Measurements from ENCODE around the gene YWHAE. TPM values are rescaled to one million over a fixed set of nuclear protein-coding genes. Genes with fewer than 3 reads are reported as not detected.
"Not testable (repeated sequence)": the region's sequence is repeated elsewhere in the genome, so short reads cannot be mapped to it uniquely, and the experiment has no call there.

Gene YWHAE
- total RNA-seq, 1 experiment from 2014 or later: 956 TPM

DNA sequence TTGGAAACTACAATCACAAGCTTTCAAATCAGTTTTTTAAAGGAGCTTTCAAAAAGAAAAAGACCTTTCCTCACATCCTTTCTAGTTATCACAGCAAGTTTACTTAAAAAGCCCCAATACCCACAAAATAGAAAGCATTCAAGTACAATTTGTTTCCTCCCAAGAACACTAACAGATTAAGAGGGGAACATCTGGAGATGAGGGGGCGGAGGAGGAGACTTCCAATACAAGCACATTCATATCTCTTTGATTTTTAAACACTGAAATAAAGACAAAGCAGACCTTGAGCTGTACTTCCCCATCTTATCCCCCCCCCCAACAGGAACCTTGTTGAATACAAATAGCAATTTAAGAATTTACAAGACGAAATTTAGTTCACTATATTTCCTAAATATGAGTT is 2.0 kb downstream of the YWHAE start:
- no TSS peak for BruUV-seq (replicated peaks)
- Mint-ChIP-seq H3K27ac (ENCODE audit: unreplicated experiment) (peak overlapping the region; percentile 72), H3K9me3 (ENCODE audit: unreplicated experiment) (no peaks in the 10 kb centered on the region), H3K27me3 (ENCODE audit: insufficient read depth, unreplicated experiment) (no peaks in the 10 kb centered on the region), H3K36me3 (ENCODE audit: insufficient read depth, unreplicated experiment) (peaks cover 74% of the 10 kb centered on the region), H3K4me3 (ENCODE audit: unreplicated experiment) (peak overlapping the region; percentile 99), H3K4me1 (ENCODE audit: low read depth, unreplicated experiment) (peaks cover 18% of the 10 kb centered on the region)
- no peak for DNase-seq
- Histone ChIP-seq H3K27me3 (replicated peaks; ENCODE audit: control insufficient read depth, insufficient read depth, low read length) (no peaks in the 10 kb centered on the region), H3K9me3 (no peaks in the 10 kb centered on the region), H3K4me1 (peaks cover 21% of the 10 kb centered on the region), H3K4me3 (ENCODE audit: low read depth, low read length) (no peak overlapping the region; the same call in 1 of the 2 replicates), H3K36me3 (ENCODE audit: control insufficient read depth, insufficient read depth, low read length) (peaks cover 3% of the 10 kb centered on the region; the same call in 1 of the 2 replicates)
- intact Hi-C loops (cut with micrococcal nuclease; ENCODE audit: unreplicated experiment): no loop called here
- ChIA-PET CTCF (no interaction called here), POLR2A (no interaction called here)
- TF ChIP-seq, protein P1, sequence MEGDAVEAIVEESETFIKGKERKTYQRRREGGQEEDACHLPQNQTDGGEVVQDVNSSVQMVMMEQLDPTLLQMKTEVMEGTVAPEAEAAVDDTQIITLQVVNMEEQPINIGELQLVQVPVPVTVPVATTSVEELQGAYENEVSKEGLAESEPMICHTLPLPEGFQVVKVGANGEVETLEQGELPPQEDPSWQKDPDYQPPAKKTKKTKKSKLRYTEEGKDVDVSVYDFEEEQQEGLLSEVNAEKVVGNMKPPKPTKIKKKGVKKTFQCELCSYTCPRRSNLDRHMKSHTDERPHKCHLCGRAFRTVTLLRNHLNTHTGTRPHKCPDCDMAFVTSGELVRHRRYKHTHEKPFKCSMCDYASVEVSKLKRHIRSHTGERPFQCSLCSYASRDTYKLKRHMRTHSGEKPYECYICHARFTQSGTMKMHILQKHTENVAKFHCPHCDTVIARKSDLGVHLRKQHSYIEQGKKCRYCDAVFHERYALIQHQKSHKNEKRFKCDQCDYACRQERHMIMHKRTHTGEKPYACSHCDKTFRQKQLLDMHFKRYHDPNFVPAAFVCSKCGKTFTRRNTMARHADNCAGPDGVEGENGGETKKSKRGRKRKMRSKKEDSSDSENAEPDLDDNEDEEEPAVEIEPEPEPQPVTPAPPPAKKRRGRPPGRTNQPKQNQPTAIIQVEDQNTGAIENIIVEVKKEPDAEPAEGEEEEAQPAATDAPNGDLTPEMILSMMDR (IDR thresholded peaks at IDR 0.05; ENCODE audit: insufficient read depth in 1 of 2, low read depth in 1 of 2, low read length in 1 of 2, severe bottlenecking in 1 of 2, unreplicated experiment in 1 of 2): no peak

DNA sequence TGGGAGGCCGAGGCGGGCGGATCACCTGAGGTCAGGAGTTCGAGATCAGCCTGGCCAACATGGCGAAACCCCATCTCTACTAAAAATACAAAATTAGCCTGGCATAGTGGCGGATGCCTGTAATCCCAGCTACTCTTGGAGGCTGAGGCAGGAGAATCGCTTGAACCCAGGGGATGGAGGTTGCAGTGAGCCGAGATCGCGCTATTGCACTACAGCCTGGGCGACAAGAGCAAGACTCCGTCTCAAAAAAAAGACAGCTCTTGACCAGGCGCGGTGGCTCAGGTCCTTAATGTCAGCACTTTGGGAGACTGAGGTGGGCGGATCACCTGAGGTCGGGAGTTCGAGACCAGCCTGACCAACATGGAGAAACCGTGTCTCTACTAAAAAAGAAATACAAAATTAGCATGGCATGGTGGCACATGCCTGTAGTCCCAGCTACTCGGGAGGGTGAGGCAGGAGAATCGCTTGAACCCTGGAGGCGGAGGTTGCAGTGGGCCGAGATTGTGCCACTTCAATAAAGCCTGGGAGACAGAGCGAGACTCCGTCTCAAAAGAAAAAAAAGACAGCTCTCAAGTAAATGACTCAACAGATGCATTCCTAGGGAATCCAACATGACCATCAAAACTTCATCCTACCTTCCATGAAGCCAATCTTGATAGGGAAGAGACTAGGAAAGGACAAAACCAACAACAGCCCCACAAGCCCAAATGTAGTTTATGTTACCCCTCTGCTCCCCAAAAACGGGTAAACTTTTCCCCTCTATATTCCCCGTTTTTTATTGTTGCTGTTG is 4.0 kb downstream of the YWHAE start:
- CTCF ChIA-PET; H3K27me3 Mint-ChIP-seq (ENCODE audit: insufficient read depth, unreplicated experiment); POLR2A ChIA-PET; H3K36me3 ChIP-seq (ENCODE audit: control insufficient read depth, insufficient read depth, low read length); H3K9me3 ChIP-seq; DNase-seq; H3K9me3 Mint-ChIP-seq (ENCODE audit: unreplicated experiment); H3K4me3 Mint-ChIP-seq (ENCODE audit: unreplicated experiment); intact Hi-C loops (cut with micrococcal nuclease; ENCODE audit: unreplicated experiment); BruUV-seq (replicated peaks); H3K4me3 ChIP-seq (ENCODE audit: low read depth, low read length); H3K27me3 ChIP-seq (replicated peaks; ENCODE audit: control insufficient read depth, insufficient read depth, low read length): not testable (repeated sequence)
- Mint-ChIP-seq H3K36me3 (ENCODE audit: insufficient read depth, unreplicated experiment) (peaks cover 88% of the 10 kb centered on the region), H3K4me1 (ENCODE audit: low read depth, unreplicated experiment) (peaks cover 18% of the 10 kb centered on the region), H3K27ac (ENCODE audit: unreplicated experiment) (peak overlapping the region; percentile 72)
- peaks cover 38% of the 10 kb centered on the region for H3K4me1 ChIP-seq

DNA sequence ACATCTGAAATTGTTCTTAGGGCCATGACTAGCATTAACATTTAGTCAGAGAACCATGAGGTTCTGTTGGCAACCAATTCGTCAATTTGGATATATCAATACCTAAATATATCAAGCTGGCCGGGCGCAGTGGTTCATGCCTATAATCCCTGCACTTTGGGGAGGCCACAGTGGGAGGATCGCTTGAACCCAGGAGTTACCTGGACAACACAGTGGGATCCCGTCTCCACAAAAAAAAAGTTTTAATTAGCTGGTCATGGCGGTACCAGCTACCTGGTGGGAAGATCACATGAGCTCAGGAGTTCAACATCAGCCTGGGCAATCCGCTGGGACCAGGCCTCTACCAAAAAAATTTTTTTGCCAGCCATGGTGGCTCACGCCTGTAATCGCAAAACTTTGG is 8.4 kb downstream of the YWHAE start:
- H3K9me3 ChIP-seq: no peaks in the 10 kb centered on the region
- no peaks in the 10 kb centered on the region for H3K27me3 Mint-ChIP-seq (ENCODE audit: insufficient read depth, unreplicated experiment)
- peaks cover 30% of the 10 kb centered on the region for H3K4me1 Mint-ChIP-seq (ENCODE audit: low read depth, unreplicated experiment)
- H3K4me3 Mint-ChIP-seq (ENCODE audit: unreplicated experiment): no peak overlapping the region
- no peak overlapping the region for H3K4me3 ChIP-seq (ENCODE audit: low read depth, low read length)
- no TSS peak for BruUV-seq (replicated peaks)
- H3K27me3 ChIP-seq (replicated peaks; ENCODE audit: control insufficient read depth, insufficient read depth, low read length): no peaks in the 10 kb centered on the region
- no peak for DNase-seq
- H3K36me3 Mint-ChIP-seq (ENCODE audit: insufficient read depth, unreplicated experiment): peaks cover 83% of the 10 kb centered on the region
- POLR2A ChIA-PET: no interaction called here
- no peak overlapping the region for H3K27ac Mint-ChIP-seq (ENCODE audit: unreplicated experiment)
- H3K9me3 Mint-ChIP-seq (ENCODE audit: unreplicated experiment): no peaks in the 10 kb centered on the region
- H3K4me1 ChIP-seq: peaks cover 57% of the 10 kb centered on the region
- CTCF ChIA-PET: interaction anchor here (0.6 to 2.2 kb wide), 2 partner anchors 26 to 28 kb away, joined by 3 to 10 read pairs; no protein-coding TSS in a partner anchor
- intact Hi-C loops (cut with micrococcal nuclease; ENCODE audit: unreplicated experiment): no loop called here
- TF ChIP-seq, protein P1 (IDR thresholded peaks at IDR 0.05; ENCODE audit: insufficient read depth in 1 of 2, low read depth in 1 of 2, low read length in 1 of 2, severe bottlenecking in 1 of 2, unreplicated experiment in 1 of 2): no peak
- H3K36me3 ChIP-seq (ENCODE audit: control insufficient read depth, insufficient read depth, low read length): peaks cover 3% of the 10 kb centered on the region; the same call in 1 of the 2 replicates
